Activated T-cell treated with anti-CD3 and anti-CD28 coated beads for 24 hours (primary cell): ENCODE data around the gene KCND3.
"Not testable (repeated sequence)": the region's sequence is repeated elsewhere in the genome, so short reads cannot be mapped to it uniquely, and the experiment has no call there.

Source experiments
- DNase-seq: peaks from one replicate; pipeline ENCODE4 v3.0.0-alpha.2; 2020; ENCODE audit warnings: low read depth

KCND3 gene

DNA sequence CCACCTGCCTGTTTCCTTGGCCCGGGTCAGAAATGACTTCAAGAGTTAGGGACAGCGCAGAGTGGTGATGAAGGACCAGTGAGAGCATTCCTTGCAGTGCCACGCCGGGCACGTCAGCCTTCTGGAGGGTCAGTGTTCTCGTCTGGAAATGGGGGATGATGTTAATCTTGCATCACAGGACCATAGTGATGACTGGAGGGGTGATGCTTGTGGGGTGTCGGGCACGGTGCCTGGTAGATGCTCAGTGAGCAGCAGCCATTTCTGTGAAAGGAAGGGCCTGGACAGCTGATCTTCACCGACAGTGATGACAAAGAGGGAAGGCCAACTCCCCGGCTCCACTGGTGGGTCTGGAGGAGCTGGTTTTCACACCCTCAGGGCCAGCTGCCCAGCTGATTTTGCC is 177.6 kb downstream of the KCND3 start:
- DNase-seq: no peak

DNA sequence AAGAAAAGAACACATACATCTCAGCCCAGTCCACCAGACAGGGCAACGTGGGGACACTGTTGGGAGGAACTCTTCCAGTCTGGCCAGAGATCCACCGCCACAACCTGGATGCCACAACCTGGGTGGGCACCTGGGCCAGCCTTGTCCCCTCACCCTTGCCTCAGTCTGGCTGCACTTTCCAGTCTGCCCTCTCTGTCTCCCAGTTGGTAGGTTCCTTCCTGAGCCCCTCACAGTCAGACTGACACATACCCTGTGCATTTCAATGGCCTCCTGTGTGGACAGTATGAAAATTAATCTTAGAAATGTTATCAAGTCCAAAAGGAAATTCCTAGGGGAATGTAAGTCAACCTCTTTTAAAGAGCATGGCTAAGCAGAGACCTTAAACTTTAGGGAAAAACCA is 184.2 kb downstream of the KCND3 start:
- no peak for DNase-seq

DNA sequence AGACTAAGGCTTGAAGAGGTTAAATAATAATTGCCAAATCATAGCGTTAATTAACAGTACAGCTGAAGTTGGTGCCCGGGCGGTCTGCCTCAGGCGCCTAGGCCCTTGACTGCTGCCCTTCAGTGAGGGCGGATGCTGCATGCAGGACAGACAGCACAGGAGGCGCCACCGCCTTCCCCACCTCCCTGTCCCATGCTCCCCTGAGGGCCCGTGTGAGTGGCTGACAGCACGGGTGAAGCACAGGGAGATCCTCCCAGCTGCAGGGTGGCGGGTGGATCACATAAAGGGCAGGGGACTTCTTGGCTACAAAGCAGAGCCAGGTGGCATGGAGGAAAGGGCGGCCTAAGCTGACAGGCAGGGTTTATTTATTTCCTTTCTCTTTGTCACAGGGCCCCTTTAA is 184.7 kb downstream of the KCND3 start:
- DNase-seq: no peak

DNA sequence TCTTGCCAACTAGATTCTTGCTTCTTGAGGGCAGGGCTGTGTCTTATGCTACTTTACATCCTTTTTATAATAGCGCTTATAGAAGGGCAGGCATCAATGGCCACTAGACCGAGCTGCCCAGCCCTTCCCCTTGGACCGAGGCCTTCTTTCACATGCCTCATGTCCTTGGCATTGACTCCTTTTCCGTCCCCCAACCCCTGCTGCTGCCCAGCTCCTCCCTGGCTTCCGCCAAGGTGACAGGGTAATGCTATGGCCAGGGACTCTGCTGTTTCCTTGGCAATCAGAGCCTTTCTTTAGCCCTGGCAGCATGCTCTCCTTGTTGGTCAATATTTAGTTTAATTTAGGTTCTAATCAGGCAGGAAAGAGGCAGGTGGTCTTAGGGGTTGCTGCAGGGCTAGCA is 185.5 kb downstream of the KCND3 start:
- DNase-seq: no peak

DNA sequence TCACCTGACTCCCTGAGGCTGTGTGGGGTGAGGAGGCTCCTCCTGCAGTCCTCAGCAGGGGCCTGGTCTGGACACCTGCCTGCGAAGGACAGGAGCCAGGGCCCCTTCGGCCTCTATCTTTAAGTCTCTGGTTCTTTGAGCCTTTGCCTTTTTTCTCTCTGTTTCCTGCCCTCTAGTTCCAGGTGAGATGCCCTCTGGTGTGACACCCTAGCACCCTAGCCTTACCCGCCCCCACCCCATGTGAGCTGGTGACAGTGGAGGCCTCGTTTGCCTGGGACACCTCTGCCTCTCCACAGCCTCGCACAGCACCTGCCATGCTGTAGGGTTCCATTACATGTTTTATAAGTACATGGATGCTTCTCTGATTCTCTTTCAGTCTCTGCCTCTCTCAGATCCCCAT is 186.5 kb downstream of the KCND3 start:
- DNase-seq: no peak

DNA sequence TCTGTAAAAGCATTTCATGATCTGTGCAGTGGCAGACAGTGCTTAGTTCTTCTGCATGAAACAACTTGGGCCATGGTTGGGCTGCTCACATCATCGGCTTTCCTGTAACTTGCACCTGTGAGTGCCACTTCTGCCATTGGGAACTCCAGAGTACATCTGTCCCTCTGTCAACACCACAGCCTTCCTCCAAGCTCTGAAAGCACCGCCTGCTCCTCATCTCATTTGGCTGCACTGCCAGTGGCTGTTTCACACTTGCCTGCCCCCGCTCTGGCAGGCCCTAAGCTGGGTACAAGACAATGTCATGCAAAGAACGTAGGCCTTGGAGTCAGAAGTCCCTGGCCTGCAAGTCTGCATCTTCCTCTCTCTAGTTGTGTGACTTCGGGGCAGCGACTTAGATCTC is 187.4 kb downstream of the KCND3 start:
- no peak for DNase-seq

DNA sequence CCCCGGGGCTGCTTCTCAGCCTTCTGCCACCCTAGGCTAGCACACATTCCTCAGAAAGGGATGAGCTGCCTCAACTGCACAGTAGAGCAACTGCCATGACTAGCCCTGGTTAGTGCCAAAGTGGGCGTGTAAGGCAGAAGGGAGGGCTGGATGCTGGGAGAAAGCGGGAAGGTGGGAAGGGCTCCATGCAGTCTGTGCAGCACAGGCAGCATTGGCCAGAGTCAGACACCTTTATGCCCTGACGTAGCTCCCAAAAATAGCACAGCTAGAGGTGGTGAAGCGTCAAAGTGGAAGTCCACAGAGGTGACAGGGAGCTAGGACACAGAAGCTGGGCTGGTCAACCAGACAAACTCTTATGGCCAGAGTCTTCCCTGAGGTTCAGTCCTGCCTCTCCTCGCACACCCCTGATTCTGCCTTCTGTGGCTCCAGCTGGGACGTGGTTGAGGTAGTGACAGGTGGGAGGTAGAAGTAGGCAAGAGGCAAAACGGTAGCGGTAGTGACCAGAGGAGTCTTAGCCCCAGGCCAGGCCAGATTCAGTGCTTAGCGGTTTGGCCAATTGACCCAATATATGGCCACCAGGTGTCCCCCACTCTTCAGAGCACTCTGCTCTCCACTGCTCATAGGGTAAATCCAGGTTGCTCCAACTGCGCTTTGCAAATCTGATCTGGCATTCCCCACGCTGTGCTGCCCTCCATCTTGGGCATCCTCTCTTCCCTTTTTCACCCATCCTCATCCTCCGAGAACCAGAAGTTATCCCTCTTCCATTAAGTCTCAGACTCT is 188.2 kb downstream of the KCND3 start:
- DNase-seq: no peak

DNA sequence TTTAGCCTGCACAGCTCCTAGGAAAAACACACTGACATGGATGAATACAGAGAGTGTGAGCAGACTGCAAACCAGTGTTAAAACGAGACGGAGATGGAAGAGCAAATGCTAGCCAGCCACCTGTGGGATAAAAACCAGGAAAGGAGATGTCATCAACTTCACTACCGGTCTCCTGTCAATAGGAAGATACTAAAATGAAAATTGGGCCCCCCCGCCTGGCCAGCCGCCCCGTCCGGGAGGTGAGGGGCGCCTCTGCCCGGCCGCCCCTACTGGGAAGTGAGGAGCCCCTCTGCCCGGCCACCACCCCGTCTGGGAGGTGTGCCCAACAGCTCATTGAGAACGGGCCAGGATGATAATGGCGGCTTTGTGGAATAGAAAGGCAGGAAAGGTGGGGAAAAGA is 189.7 kb downstream of the KCND3 start:
- DNase-seq: not testable (repeated sequence)

DNA sequence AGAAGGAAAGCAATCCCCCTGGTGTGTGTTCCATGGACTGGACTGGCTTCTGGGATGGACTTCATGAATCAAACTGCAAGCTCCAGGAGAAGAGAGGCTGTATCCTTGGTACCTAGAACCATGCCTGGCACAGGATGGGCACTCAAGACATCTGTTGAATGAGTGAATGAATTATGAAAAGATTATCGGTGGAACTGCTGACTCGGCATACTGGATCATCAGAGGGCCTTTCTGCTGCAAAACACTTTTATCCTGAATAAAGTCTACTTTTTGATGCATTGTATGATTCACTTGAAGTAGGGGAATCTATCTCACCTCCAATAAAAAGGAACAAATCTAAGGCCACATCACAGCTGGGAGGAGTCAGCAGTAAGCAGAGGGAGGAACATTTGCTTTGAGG is 190.9 kb downstream of the KCND3 start:
- DNase-seq: no peak

DNA sequence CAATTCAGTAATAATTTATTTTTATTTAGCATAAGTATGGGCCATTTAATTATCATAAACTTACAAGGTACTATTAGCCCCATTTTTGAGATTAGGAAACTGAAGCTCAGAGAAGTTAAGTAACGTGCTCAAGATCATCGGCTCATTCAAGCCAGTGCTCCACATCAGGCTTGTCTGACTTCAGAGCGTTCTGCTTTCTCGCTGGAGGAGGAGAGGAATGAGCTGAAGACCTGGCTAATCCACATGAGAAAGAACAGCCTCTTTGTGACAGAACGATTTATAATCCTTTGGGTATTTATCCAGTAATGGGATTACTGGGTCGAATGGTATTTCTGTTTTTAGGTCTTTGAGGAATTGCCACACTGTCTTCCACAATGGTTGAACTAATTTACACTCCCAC is 194.1 kb downstream of the KCND3 start:
- no peak for DNase-seq

DNA sequence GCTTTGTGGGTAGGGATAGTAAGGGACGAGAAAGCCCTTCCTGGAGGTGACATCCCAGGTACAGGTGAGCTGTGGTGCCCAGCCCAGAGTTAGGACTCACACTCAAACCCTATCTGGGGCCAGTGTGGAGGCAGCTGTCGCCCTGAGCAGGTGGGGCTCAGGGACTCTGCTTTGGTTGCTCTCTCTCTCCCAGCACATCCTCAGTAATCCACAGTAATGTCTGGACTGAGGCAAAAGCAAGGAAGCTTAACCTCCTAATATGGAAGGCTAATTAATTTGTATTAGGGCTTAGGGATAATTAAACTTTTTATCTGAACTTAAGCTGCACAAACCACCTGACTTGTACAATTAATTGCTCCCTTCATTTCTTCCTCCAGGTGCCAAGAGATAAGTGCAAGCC is 195.5 kb downstream of the KCND3 start:
- no peak for DNase-seq

DNA sequence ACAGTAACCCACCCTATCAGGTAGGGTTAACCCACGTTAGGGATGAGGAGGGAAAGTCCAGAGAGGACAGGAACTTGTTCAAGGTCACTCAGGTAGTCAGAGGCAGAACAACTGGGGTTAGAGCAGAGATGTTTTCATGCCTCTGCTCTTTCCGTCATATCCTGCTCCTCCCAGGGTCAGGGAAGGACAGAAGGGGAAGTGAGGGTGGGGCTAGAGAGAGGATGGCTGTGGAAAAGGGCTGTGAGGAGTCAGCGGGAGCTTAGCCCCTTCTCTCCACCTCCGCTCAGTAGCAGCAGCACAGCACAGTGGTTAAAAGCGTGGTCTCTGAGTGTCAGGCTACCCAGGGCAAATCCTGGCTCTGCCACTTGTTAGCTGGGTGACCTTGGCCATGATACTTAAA is 197.2 kb downstream of the KCND3 start:
- no peak for DNase-seq

DNA sequence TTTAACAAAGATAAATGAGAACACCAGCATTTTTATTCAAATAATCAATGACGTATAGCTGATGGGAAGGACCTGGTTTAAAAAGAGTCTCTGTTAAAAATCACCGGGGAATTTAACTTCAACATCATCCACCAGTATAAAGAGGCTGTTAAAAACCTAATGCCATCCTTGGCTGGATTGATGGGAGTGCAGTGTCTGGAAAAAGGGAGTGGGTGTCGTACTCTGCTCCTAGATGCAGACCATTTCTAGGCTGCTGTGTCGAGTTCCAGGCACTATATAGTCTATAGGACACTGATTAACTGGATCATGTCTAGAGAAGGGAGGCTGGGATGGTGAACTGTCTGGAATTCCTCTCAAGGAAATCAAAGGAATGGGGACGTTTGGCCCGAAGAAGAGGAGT is 197.7 kb downstream of the KCND3 start:
- no peak for DNase-seq

DNA sequence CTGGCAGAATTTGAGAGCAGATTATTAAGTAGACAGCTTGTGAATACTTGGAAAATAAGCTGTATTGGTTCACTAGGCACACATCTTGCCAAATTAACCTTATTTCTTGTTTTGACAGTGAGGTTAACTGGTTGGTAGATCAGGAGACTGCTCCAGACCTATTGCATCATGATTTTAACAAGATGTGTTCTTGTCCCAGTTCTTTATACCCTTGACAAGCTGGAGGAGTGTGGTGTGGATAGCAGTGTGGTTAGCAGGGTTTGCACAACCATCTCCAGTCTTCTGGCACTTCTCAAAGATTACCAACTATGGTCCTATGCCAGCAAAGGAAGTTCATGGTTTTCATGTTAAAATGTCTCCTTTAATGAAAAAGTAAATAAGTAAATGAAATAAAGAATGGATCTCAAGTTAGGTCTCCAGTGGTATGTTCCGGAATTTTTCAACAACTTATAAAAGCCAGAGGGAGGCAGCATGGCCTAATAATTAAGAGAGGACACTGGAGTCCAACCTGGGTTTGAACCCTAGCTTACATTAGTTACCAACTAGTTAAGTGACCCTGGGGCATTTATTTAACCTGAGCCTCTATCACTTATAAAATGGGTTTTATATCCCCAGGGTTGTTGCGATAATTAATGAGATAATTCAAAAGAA is 199.7 kb downstream of the KCND3 start:
- no peak for DNase-seq

DNA sequence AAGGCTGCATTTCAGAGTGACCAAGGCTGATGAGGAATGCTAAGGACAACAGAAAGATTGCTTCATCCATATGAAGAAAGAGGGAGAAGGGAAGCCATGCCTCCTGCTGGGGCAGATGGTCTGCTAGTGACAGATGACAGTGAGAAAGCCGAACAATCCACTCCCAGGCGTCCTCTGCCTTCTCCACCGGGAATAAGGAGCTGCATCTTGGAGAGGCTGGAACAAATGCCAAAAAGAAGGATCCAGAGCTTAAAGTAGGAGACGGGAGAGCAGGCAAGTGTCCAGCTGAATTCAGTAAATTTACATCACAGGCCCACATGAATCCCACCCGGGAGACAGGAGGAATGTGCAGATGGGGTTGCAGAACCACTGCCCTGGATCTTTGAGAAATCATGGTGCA is 200.3 kb downstream of the KCND3 start:
- DNase-seq: no peak

DNA sequence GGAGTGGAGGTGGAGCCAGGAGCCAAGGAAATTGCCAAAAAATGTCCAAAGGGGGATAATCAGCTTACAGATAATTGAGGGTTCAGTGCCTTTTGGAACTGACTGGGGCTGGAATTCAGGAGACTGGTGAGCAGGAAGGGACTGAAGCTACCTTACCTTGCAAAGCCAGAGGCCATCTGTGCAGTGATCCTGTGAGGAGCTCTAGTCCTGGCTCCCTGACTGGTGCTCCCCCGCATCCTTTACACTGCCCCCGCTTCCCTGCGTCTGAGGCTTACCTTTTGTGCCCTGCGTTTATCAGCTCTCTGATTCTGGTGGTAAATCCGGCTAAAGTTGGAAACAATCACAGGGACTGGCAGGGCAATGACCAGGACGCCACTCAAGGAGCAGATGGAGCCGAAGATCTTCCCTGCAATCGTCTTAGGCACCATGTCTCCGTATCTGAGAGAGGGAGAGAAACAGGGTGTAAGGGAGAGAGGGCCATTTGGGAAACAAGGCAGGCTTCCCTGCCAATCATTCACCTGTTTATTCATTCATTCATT is 202.7 kb downstream of the KCND3 start:
- DNase-seq: no peak

DNA sequence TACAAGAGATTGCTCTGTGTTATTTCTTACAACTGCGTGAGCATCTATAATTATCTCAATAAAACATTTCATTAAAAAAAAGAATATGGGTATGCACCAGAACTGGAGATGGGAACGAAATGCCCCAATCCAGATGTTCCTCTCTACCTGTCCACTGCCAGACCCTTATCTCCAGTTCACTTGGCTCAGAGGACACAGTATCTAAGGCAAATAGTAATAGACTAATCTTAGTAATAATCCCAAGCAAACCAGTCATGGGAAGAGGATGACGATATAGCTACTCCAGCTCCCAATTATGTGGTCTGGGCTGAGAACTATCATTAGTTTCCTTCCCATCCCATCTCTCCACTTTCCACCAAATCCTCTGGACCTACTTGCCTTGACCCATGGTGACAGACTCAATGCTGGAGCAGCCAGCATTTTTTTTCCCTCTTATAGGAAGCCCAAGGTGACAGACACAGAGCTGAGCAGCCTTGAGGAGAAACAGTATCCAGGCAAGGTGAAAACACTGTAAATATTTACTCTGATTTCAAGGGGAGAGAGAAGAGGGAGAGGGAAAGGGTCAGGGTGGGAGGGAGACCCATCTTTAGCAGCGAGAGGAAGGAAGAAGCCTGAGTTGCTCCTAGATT is 205.1 kb downstream of the KCND3 start:
- no peak for DNase-seq

DNA sequence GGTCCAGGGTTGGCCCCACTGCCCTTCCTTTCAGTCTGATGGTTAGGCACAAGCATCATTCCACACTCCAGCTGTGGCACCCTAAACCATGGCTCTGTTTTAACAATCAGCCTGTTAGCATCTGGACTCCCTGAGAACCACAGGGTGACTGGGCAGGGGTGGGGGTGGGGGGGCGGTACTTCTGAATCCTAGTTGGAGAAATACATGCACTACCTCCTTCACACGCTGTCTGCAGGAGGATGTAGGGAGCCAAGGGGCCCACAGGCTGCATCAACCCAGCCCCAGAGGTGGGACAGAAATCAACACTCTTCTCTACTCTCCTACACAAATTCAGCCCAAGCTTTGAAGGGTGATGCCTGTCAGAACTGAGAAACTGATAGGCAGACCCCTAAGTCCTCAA is 209.9 kb downstream of the KCND3 start:
- DNase-seq: no peak

DNA sequence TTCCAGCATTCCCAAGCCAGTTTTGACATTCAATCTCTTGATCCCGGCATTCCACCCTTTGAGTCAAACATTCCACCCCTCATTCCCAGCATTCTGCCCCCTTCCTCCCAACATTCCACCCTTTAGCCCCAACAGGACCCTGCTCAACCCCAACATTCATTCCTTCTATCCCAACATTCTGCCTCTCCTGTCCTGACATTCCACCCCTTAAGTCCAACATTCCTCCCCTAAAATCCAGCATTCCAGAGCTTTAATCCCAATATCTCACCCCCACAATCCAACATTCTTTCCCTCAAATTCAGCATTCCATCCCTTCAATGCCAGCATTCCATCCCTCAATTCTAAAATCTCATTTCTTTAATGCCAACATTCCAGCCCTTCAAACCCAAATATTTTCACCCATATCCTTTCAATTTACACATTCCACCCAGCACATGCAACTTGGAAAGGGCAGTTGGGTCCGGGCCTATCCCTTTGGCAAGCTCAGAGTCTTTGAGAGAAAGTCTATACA is 210.9 kb downstream of the KCND3 start:
- DNase-seq: no peak

DNA sequence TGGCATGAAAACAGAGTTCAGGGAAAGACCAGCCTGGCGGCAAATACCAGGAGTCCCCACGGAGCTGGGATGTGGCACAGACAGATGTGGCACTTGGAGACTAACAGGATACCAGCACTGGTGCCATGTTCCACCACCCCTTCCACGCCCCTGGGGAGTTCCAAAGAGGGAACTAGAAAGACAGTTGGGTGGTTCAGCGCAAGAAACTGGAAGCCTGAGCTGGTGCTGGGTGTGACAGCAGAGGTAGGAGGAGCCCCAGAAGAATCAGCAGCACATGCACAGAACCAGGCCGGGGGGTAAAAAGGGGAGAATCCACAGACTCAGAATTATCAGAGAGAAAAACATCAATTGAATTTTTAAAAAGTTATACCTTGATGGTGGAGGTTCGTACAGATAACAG is 211.4 kb downstream of the KCND3 start:
- DNase-seq: no peak

DNA sequence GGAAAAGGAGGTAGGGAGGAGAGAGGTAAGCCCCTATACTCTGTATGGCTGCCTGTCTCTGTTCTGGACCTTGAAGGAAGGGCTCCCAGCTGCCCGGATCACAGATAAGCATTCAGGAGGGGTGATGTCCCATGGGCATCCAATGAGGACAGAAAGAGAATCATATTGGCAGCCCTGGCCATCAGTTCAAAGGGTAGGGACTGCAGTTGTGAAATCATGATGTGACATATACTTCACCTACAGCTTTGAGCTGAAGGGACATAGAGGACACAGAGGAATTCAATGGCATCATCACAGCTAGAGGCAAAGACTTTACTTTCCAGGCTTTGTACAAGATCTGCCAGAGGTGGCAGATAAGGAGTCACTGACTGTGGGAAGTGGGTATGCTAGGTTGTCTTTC is 212.2 kb downstream of the KCND3 start:
- no peak for DNase-seq

DNA sequence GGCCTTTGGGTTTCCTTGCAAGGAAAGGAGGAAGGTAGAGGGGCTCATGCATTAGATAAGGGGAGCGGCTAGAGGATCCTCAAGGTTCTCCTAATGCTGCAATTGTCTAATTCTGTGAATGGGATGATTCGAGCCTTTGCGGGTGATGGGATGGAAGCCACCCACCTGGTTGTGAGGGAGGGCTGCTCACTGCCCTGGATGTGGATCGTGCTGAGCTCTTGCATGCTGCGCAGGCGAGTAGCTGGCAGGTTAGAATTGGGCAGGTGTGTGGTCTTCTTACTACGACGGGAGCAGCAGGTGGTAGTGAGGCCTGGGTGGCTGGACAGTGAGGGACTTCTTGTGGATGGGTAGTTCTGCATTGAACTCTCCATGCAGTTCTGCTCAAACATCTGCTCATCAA is 212.6 kb downstream of the KCND3 start:
- no peak for DNase-seq

DNA sequence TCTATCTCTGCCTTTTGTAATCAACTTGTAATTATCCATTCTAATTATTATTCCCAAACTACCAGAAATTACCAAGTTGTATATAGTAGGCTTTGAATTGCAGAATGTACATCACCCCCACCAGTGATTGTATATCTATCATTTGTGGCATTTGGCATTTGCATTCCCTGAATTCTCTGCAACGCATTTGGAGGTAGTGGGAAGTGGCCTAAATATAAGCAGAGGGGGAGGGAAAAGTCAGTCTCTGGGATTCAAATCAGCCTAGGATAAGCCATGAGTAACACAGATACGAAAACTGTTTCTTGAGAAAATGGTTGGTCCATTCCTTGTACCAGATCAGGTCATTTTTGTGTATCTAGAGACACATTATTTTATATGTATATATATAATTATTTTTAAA is 213.1 kb downstream of the KCND3 start:
- DNase-seq: no peak
